HEK293 (cell line): ENCODE results near the gene DBN1.

Source experiments
- EGR2 ChIP-seq: fragments of 450-650 bp; formaldehyde crosslinking; IDR thresholded peaks from 2 replicates; pipeline ENCODE4 v1.5.1; 2016; ENCODE audit warnings: low read depth, missing biosample characterization, missing genetic modification characterization
- GLIS1 ChIP-seq: fragments of 450-650 bp; formaldehyde crosslinking; IDR thresholded peaks from 2 replicates; pipeline ENCODE4 v1.5.1; 2016; ENCODE audit warnings: missing biosample characterization, missing genetic modification characterization
- GLIS2 ChIP-seq: fragments of 450-650 bp; formaldehyde crosslinking; IDR thresholded peaks from 2 replicates; pipeline ENCODE4 v1.5.1; 2016; ENCODE audit warnings: missing biosample characterization, missing genetic modification characterization
- KLF1 ChIP-seq: fragments of 450-650 bp; formaldehyde crosslinking; IDR thresholded peaks from 2 replicates; pipeline ENCODE4 v1.5.1; 2016; ENCODE audit warnings: missing biosample characterization, missing genetic modification characterization
- KLF7 ChIP-seq: fragments of 450-650 bp; formaldehyde crosslinking; IDR thresholded peaks from 2 replicates; pipeline ENCODE4 v1.5.1; 2016; ENCODE audit warnings: missing biosample characterization, missing genetic modification characterization, borderline replicate concordance
- MEIS1 ChIP-seq: sonication (generic); formaldehyde crosslinking; IDR thresholded peaks from 2 replicates; pipeline ENCODE4 v1.8.1; 2022; ENCODE audit warnings: missing genetic modification reagents, mild to moderate bottlenecking, borderline replicate concordance
- SCRT2 ChIP-seq: fragments of 450-650 bp; formaldehyde crosslinking; IDR thresholded peaks from 2 replicates; pipeline ENCODE4 v1.5.1; 2016; ENCODE audit warnings: missing biosample characterization, missing genetic modification characterization
- WT1 ChIP-seq: fragments of 450-650 bp; formaldehyde crosslinking; IDR thresholded peaks from 2 replicates; pipeline ENCODE4 v1.5.1; 2016; ENCODE audit warnings: missing biosample characterization, missing genetic modification characterization
- ZBTB1 ChIP-seq: fragments of 450-650 bp; formaldehyde crosslinking; IDR thresholded peaks from 2 replicates; pipeline ENCODE4 v1.5.1; 2016; ENCODE audit warnings: missing biosample characterization, missing genetic modification characterization
- ZBTB11 ChIP-seq: fragments of 450-650 bp; formaldehyde crosslinking; conservative IDR thresholded peaks from 2 replicates; pipeline ENCODE4 v1.5.1; 2016; ENCODE audit warnings: low read depth, missing biosample characterization, missing genetic modification characterization
- ZBTB20 ChIP-seq: fragments of 450-650 bp; formaldehyde crosslinking; IDR thresholded peaks from 2 replicates; pipeline ENCODE4 v1.5.1; 2016; ENCODE audit warnings: missing biosample characterization, missing genetic modification characterization
- ZBTB6 ChIP-seq: fragments of 450-650 bp; formaldehyde crosslinking; IDR thresholded peaks from 2 replicates; pipeline ENCODE4 v1.5.1; 2017; ENCODE audit warnings: missing biosample characterization, missing genetic modification characterization
- ZFHX2 ChIP-seq: fragments of 450-650 bp; formaldehyde crosslinking; conservative IDR thresholded peaks from 2 replicates; pipeline ENCODE4 v1.5.1; 2016; ENCODE audit warnings: missing biosample characterization, missing genetic modification characterization
- ZNF133 ChIP-seq: fragments of 450-650 bp; formaldehyde crosslinking; IDR thresholded peaks from 2 replicates; pipeline ENCODE4 v1.5.1; 2016; ENCODE audit warnings: missing biosample characterization, missing genetic modification characterization
- ZNF16 ChIP-seq: fragments of 450-650 bp; formaldehyde crosslinking; IDR thresholded peaks from 2 replicates; pipeline ENCODE4 v1.5.1; 2016; ENCODE audit warnings: low read depth, missing biosample characterization, missing genetic modification characterization
- ZNF223 ChIP-seq: fragments of 450-650 bp; formaldehyde crosslinking; IDR thresholded peaks from 2 replicates; pipeline ENCODE4 v1.5.1; 2016; ENCODE audit warnings: missing biosample characterization, missing genetic modification characterization
- ZNF280C ChIP-seq: fragments of 450-650 bp; formaldehyde crosslinking; IDR thresholded peaks from 2 replicates; pipeline ENCODE4 v1.5.1; 2016; ENCODE audit warnings: missing biosample characterization, missing genetic modification characterization
- ZNF292 ChIP-seq: fragments of 450-650 bp; formaldehyde crosslinking; IDR thresholded peaks from 2 replicates; pipeline ENCODE4 v1.5.1; 2016; ENCODE audit warnings: low read depth, missing biosample characterization, missing genetic modification characterization, borderline replicate concordance
- ZNF311 ChIP-seq: fragments of 450-650 bp; formaldehyde crosslinking; IDR thresholded peaks from 2 replicates; pipeline ENCODE4 v1.5.1; 2017; ENCODE audit warnings: missing biosample characterization, missing genetic modification characterization, borderline replicate concordance
- ZNF354C ChIP-seq: fragments of 450-650 bp; formaldehyde crosslinking; IDR thresholded peaks from 2 replicates; pipeline ENCODE4 v1.5.1; 2016; ENCODE audit warnings: missing biosample characterization, missing genetic modification characterization, low read depth, borderline replicate concordance
- ZNF433 ChIP-seq: fragments of 450-650 bp; formaldehyde crosslinking; IDR thresholded peaks from 2 replicates; pipeline ENCODE4 v1.5.1; 2016; ENCODE audit warnings: missing biosample characterization, missing genetic modification characterization, low read depth
- ZNF521 ChIP-seq: fragments of 450-650 bp; formaldehyde crosslinking; IDR thresholded peaks from 2 replicates; pipeline ENCODE4 v1.5.1; 2017; ENCODE audit warnings: missing biosample characterization, mild to moderate bottlenecking, missing genetic modification characterization
- ZNF623 ChIP-seq: fragments of 450-650 bp; formaldehyde crosslinking; IDR thresholded peaks from 2 replicates; pipeline ENCODE4 v1.5.1; 2016; ENCODE audit warnings: missing biosample characterization, missing genetic modification characterization
- ZNF626 ChIP-seq: fragments of 450-650 bp; sonication (Bioruptor Pico); formaldehyde crosslinking; IDR thresholded peaks from 2 replicates; pipeline ENCODE4 v1.5.1; 2018; ENCODE audit warnings: missing biosample characterization, missing genetic modification characterization, inconsistent platforms
- ZNF768 ChIP-seq: fragments of 450-650 bp; formaldehyde crosslinking; IDR thresholded peaks from 2 replicates; pipeline ENCODE4 v1.5.1; 2018; ENCODE audit warnings: missing biosample characterization, mild to moderate bottlenecking, missing genetic modification characterization
- ZSCAN18 ChIP-seq: fragments of 450-650 bp; formaldehyde crosslinking; IDR thresholded peaks from 2 replicates; pipeline ENCODE4 v1.5.1; 2016; ENCODE audit warnings: missing biosample characterization, missing genetic modification characterization
- ZSCAN30 ChIP-seq: fragments of 450-650 bp; IDR thresholded peaks from 2 replicates; pipeline ENCODE4 v1.5.1; 2018; ENCODE audit warnings: missing biosample characterization, mild to moderate bottlenecking, missing genetic modification characterization, moderate library complexity
- TF ChIP-seq, protein P1 (sequence below): fragments of 450-650 bp; formaldehyde crosslinking; IDR thresholded peaks from 2 replicates; pipeline ENCODE4 v1.5.1; 2017; ENCODE audit warnings: missing biosample characterization, missing genetic modification characterization
- TF ChIP-seq, protein P2 (sequence below): fragments of 450-650 bp; formaldehyde crosslinking; IDR thresholded peaks from 2 replicates; pipeline ENCODE4 v1.5.1; 2016; ENCODE audit warnings: missing biosample characterization, missing genetic modification characterization

The DBN1 gene

DNA sequence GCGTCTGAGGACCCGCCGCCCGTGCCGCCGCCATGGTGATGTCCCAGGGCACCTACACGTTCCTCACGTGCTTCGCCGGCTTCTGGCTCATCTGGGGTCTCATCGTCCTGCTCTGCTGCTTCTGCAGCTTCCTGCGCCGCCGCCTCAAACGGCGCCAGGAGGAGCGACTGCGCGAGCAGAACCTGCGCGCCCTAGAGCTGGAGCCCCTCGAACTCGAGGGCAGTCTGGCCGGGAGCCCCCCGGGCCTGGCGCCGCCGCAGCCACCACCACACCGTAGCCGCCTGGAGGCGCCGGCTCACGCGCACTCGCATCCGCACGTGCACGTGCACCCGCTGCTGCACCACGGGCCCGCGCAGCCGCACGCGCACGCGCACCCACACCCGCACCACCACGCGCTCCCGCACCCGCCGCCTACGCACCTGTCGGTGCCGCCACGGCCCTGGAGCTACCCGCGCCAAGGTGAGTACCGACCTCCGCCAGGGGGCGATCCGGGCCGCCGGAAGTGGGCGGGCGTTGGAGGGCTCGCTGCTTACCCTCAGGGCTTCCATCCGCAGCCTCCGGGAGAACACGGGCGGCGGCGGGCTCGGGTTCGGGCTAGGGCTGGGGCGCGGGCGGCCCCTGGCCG, 18.3 kb downstream of the DBN1 start (continued):
- TF ChIP-seq ZNF280C (tag by site-specific recombination), result no peak
- no peak for TF ChIP-seq ZNF354C (tag by site-specific recombination)
- TF ChIP-seq ZBTB1 (tag by site-specific recombination), result peak; percentile 92
- TF ChIP-seq, protein P1, sequence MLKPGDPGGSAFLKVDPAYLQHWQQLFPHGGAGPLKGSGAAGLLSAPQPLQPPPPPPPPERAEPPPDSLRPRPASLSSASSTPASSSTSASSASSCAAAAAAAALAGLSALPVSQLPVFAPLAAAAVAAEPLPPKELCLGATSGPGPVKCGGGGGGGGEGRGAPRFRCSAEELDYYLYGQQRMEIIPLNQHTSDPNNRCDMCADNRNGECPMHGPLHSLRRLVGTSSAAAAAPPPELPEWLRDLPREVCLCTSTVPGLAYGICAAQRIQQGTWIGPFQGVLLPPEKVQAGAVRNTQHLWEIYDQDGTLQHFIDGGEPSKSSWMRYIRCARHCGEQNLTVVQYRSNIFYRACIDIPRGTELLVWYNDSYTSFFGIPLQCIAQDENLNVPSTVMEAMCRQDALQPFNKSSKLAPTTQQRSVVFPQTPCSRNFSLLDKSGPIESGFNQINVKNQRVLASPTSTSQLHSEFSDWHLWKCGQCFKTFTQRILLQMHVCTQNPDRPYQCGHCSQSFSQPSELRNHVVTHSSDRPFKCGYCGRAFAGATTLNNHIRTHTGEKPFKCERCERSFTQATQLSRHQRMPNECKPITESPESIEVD, result no peak
- no peak for TF ChIP-seq ZNF521 (tag by site-specific recombination)
- TF ChIP-seq ZFHX2 (tag by site-specific recombination), result peak; percentile 98
- TF ChIP-seq MEIS1 (CRISPR knock-in tag), result no peak
- TF ChIP-seq ZSCAN18 (tag by site-specific recombination), result no peak
- TF ChIP-seq, protein P2, sequence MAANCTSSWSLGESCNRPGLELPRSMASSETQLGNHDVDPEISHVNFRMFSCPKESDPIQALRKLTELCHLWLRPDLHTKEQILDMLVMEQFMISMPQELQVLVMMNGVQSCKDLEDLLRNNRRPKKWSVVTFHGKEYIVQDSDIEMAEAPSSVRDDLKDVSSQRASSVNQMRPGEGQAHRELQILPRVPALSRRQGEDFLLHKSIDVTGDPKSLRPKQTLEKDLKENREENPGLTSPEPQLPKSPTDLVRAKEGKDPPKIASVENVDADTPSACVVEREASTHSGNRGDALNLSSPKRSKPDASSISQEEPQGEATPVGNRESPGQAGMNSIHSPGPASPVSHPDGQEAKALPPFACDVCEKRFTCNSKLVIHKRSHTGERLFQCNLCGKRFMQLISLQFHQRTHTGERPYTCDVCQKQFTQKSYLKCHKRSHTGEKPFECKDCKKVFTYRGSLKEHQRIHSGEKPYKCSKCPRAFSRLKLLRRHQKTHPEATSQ, result no peak
- TF ChIP-seq WT1 (tag by site-specific recombination), result no peak; the same call in 1 of the 2 replicates
- TF ChIP-seq ZNF223 (tag by site-specific recombination), result no peak
- TF ChIP-seq ZSCAN30, result peak; percentile 86; the same call in 1 of the 2 replicates
- no peak for TF ChIP-seq ZNF623 (tag by site-specific recombination)
- TF ChIP-seq GLIS1, result peak; percentile 42; the same call in 1 of the 2 replicates
- no peak for TF ChIP-seq ZNF292
- no peak for TF ChIP-seq ZNF311 (tag by site-specific recombination)
- TF ChIP-seq ZNF768, result no peak
- no peak for TF ChIP-seq KLF7
- no peak for TF ChIP-seq KLF1 (tag by site-specific recombination)
- no peak; the same call in 1 of the 2 replicates for TF ChIP-seq ZBTB11
- no peak for TF ChIP-seq ZNF16 (tag by site-specific recombination)
- TF ChIP-seq EGR2, result peak; percentile 91
- TF ChIP-seq SCRT2 (tag by site-specific recombination), result peak; percentile 81
- no peak for TF ChIP-seq ZNF433 (tag by site-specific recombination)
- no peak; the same call in none of the 2 replicates for TF ChIP-seq GLIS2
- TF ChIP-seq ZBTB6 (tag by site-specific recombination), result no peak; the same call in none of the 2 replicates
- TF ChIP-seq ZNF626, result no peak
- no peak for TF ChIP-seq ZNF133 (tag by site-specific recombination)
- TF ChIP-seq ZBTB20 (tag by site-specific recombination), result peak; percentile 61; the same call in 1 of the 2 replicates
